Renal cortex interstitium (tissue), 15 donors: ENCODE measurements around the gene FZR1. TPM values are rescaled to one million over a fixed set of nuclear protein-coding genes. Genes with fewer than 3 reads are reported as not detected.

Experiments used
- DNase-seq, 11 donors: peaks; one replicate each; pipeline ENCODE4 v3.0.0-alpha.2; 2013; ENCODE audit warnings: low read depth in 9 of 11, low spot score in 4 of 11; ENCODE audit errors: extremely low read depth in 1 of 11
- long read RNA-seq, 16 experiments: transcript quantifications; one replicate each; lab custom pipeline, GENCODE V29; 2026
- polyA plus RNA-seq, 3 donors: library from polyadenylated mRNA; unstranded; fragments of 120-200 nt; gene quantifications; one replicate each; pipeline ENCODE4 v1.2.1, GENCODE V29; 2013; ENCODE audit not compliant: insufficient read length in 3 of 3

FZR1 gene
- 10 to 100 TPM; 41.8 to 65.0 (median 55.1) TPM for polyA plus RNA-seq
- long read RNA-seq, donor 1, full-length matches to known transcripts, result 4 of 9 reads
- long read RNA-seq, donor 1, partial matches to known transcripts, result 5 of 9 reads
- long read RNA-seq, donor 1, other reads (novel, unspliced or antisense), result 0 of 9 reads
- long read RNA-seq, donor 2, full-length matches to known transcripts, result 5 of 5 reads
- long read RNA-seq, donor 2, partial matches to known transcripts, result 0 of 5 reads
- long read RNA-seq, donor 2, other reads (novel, unspliced or antisense), result 0 of 5 reads
- long read RNA-seq, donor 3, full-length matches to known transcripts, result 12 of 12 reads
- long read RNA-seq, donor 3, partial matches to known transcripts, result 0 of 12 reads
- long read RNA-seq, donor 3, other reads (novel, unspliced or antisense), result 0 of 12 reads
- long read RNA-seq, donor 4, full-length matches to known transcripts, result 10 of 10 reads
- long read RNA-seq, donor 4, partial matches to known transcripts, result 0 of 10 reads
- long read RNA-seq, donor 4, other reads (novel, unspliced or antisense), result 0 of 10 reads
- long read RNA-seq, donor 5, result 0 reads
- long read RNA-seq, donor 6, full-length matches to known transcripts, result 3 of 10 reads
- long read RNA-seq, donor 6, partial matches to known transcripts, result 7 of 10 reads
- long read RNA-seq, donor 6, other reads (novel, unspliced or antisense), result 0 of 10 reads
- long read RNA-seq, donor 7, full-length matches to known transcripts, result 5 of 5 reads
- long read RNA-seq, donor 7, partial matches to known transcripts, result 0 of 5 reads
- long read RNA-seq, donor 7, other reads (novel, unspliced or antisense), result 0 of 5 reads
- long read RNA-seq, donor 8, result 0 reads
- long read RNA-seq, donor 9, full-length matches to known transcripts, result 11 of 11 reads
- long read RNA-seq, donor 9, partial matches to known transcripts, result 0 of 11 reads
- long read RNA-seq, donor 9, other reads (novel, unspliced or antisense), result 0 of 11 reads
- long read RNA-seq, donor 10, partial matches to known transcripts, result 48 of 48 reads
- long read RNA-seq, donor 10, other reads (novel, unspliced or antisense), result 0 of 48 reads
- long read RNA-seq, donor 11, full-length matches to known transcripts, result 7 of 7 reads
- long read RNA-seq, donor 11, partial matches to known transcripts, result 0 of 7 reads
- long read RNA-seq, donor 11, other reads (novel, unspliced or antisense), result 0 of 7 reads
- long read RNA-seq, donor 12, full-length matches to known transcripts, result 5 of 11 reads
- long read RNA-seq, donor 12, partial matches to known transcripts, result 6 of 11 reads
- long read RNA-seq, donor 12, other reads (novel, unspliced or antisense), result 0 of 11 reads
- long read RNA-seq, donor 13, result 0 reads
- long read RNA-seq, donor 14, full-length matches to known transcripts, result 4 of 4 reads
- long read RNA-seq, donor 14, partial matches to known transcripts, result 0 of 4 reads
- long read RNA-seq, donor 14, other reads (novel, unspliced or antisense), result 0 of 4 reads
- long read RNA-seq, donor 15, full-length matches to known transcripts, result 2 of 2 reads
- long read RNA-seq, donor 15, partial matches to known transcripts, result 0 of 2 reads
- long read RNA-seq, donor 15, other reads (novel, unspliced or antisense), result 0 of 2 reads
- long read RNA-seq, donor 16, full-length matches to known transcripts, result 20 of 55 reads
- long read RNA-seq, donor 16, partial matches to known transcripts, result 18 of 55 reads
- long read RNA-seq, donor 16, other reads (novel, unspliced or antisense), result 17 of 55 reads

DNA sequence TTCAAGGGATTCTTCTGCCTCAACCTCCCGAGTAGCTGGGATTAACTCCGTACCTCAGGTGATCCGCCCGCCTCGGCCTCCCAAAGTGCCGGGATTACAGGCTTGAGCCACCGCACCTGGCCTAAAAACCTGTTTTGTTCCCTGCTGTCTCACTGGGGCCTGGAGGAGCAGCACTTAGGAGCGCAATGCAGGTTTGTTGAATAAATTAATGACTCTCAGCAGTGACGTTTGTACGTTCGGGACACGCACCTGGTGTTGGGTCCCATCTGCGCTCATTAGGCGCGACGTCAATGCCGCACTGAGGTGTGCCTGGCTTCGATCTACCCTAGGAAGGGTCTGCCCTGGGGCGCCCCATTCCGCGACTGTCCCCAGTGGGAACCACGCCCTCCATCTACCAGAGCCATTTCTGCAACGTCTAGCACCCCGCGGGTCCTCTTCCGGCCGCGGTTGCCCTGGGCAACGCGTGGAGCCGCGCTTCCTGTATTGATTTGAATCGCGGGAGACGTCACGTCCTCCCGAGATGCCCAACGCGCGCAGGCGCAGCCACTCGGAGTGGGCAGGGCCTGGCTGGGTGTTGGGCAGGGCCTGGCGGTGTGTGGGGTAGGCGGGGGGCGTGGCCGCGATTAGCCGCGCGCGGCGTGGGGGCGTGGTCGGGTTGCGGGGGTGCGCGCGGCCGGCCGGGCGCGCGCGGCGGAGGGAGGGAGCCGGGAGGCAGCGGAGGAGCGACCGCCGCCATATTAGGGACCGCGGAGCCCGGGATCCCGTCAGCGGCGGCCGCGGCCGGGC, at the start of gene FZR1:
Gene FZR1, plus strand, starts transcription at position 714 of the 786 bp plus-strand sequence. CDS start 16,679 bp downstream, outside the sequence.
- peak; percentile 95 to 98 (median 97) for DNase-seq

GRCh38 chr19:3456925-3457527, 49.1 kb upstream of the FZR1 start:
- DNase-seq, result no peak

DNA sequence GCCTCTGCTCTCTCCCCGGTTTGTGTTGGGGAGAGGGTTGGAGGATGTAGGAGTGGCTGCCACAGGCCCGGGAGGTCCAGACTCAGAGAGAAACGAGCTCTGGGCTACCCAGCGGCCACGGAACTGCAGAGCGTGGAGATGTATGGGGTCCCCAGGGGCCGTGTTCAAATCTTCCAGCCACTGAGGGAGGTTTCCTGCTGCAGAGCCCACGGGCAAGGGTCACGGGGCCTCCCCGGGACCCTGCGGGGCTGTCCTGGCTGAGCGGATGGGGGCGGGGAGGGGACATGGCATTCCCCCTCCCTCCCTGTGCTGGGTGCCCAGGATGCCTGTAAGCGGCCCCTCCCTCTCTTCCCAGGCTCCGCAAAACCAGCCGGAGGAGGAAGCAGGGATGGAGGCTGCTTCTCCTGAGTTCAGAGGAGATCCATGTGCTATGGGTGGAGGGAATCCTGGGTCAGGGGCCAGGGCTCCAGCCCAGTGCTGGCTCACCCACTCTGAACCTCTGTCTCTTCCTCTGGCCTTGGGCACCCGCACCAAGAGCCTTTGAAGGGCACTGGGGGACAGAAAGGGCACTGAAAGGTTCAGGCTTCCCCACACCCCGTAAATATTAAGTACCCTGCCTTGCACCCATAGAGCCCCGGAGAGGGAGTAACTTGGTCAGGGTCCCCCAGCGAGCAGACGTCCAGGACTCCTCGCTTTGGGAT, 48.4 kb upstream of the FZR1 start:
- no peak for DNase-seq

DNA sequence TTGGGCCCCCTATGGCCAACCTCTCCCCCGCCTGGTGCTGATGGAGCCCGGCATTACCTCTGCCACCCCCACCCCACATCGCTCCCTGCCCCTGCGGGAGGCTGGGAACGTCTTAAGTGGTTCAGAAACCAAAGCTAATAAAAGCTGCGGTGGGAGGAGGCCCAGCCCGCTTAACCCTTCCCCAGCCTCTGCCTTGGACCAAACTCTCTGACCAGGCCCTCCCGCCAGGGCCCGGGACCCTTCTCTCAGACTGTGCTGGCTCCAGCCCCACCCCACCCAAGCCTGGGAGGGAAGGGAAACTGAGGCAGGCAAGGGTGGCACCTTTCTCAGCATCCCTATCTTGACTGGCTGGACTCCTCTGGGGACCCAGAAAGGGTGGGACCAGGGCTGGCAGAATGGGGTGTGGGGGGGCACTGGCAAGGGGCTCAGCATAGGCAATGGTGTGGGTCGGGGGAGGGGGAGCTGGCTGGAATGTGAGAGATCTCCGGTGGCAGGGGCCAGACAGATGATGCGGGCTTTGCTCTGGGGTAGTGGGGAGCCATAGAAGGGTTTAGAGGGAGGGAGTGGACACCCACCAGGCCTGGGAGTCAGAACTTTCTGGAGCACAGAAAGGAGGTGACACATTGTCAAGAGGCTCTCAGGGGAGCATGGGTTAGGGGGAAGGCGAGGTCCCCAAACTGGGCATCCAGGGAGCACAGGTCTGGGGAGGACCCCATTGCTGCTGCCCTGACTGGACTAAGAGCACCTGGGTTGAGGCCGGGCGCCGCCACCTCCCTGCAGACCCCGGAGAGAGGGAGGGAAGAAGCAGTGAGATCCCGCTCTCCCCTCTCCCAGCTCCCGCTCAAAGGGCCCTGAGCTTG, 47.7 kb upstream of the FZR1 start:
- DNase-seq, result no peak

GRCh38 chr19:3459089-3459881, 46.8 kb upstream of the FZR1 start:
- DNase-seq, result peak in 10 of 11 donors; percentile 70 to 89 (median 79)

- DNase-seq, result no peak
These were observed 46.0 kb upstream of the FZR1 start for GRCh38 chr19:3459965-3460582.

DNA sequence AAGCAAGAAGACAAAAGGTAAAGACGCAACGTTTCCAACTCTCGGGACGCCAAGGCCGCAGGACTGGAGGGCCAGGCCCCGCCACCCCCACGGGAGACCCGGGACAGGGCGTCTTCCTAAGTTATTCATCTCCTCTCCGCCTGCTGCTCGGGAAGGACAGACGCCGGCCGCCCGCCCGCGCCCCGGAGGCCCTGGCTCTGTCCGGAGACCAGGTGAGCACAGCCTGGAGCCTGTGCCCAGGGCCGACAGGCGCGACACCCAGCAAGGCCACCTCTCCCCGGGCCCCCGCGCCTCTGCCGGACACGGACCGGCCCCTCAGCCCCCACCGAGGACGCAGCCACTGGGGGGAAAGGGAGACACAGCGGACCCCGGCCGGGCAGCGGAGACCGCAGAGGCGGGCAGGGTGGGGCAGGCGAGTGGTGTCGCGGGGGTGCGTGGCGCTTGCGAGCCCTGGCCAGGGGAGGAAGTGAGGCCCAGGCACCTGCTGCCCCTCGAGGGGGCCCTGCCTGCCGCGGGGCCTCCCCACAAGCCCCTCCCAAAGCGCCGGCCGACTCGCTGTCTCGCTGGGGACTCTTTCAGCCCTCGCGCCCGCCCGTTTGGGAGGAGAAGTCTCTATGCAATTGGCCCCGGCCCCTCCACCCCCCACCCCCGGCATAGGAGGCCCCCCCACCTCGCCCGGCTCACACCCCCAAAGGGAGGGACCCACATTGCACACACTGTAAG, 43.0 kb upstream of the FZR1 start:
- DNase-seq, result no peak

- no peak for DNase-seq
These were observed 42.2 kb upstream of the FZR1 start for GRCh38 chr19:3463714-3464586.

GRCh38 chr19:3464587-3465235, 41.4 kb upstream of the FZR1 start:
- DNase-seq, result no peak

GRCh38 chr19:3465552-3465951, 40.6 kb upstream of the FZR1 start:
- DNase-seq, result no peak

GRCh38 chr19:3466635-3467034, 39.5 kb upstream of the FZR1 start:
- DNase-seq, result no peak

- no peak for DNase-seq
These were observed 38.5 kb upstream of the FZR1 start for GRCh38 chr19:3467437-3468198.
